HAP-1 (cell line): ENCODE measurements around the gene CES2.
"Not testable (repeated sequence)": the region's sequence is repeated elsewhere in the genome, so short reads cannot be mapped to it uniquely, and the experiment has no call there.

Source experiments
- DNase-seq, 2 experiments: peaks; one replicate each; pipeline ENCODE4 v3.0.0-alpha.2; 2016 to 2020; ENCODE audit warnings: low spot score in 2 of 2
- H3K27me3 ChIP-seq: fragments of 250-450 bp; sonication (Bioruptor Pico); 2 replicates; pipeline ENCODE4 v1.5.1; 2020; ENCODE audit warnings: low read depth, mild to moderate bottlenecking, moderate library complexity
- H3K36me3 ChIP-seq: fragments of 250-450 bp; sonication (Bioruptor Pico); replicated peaks from 2 replicates; pipeline ENCODE4 v1.5.1; 2020; ENCODE audit warnings: mild to moderate bottlenecking
- H3K4me1 ChIP-seq: fragments of 250-450 bp; sonication (Bioruptor Pico); 2 replicates; pipeline ENCODE4 v1.5.1; 2020; ENCODE audit warnings: mild to moderate bottlenecking
- H3K4me3 ChIP-seq: fragments of 250-450 bp; sonication (Bioruptor Pico); 2 replicates; pipeline ENCODE4 v1.5.1; 2020; ENCODE audit warnings: mild to moderate bottlenecking, moderate library complexity
- H3K9me3 ChIP-seq: fragments of 250-450 bp; sonication (Bioruptor Pico); 2 replicates; pipeline ENCODE4 v1.5.1; 2020; ENCODE audit warnings: mild to moderate bottlenecking, moderate library complexity
- in situ Hi-C: fragments of 300-500 bp; cut with MboI; formaldehyde crosslinking; loops from 3 replicates; pipeline ENCODE4 v1.14.3; 2020; ENCODE audit warnings: low sequenced_read_pairs, inconsistent platforms, mixed read lengths

CES2 gene

GRCh38 chr16:66943426-66944053 lies 8.2 kb downstream of the CES2 start:
- Histone ChIP-seq H3K4me3 (no peak overlapping the region), H3K9me3 (no peaks in the 10 kb centered on the region), H3K4me1 (no peaks in the 10 kb centered on the region), H3K27me3 (no peaks in the 10 kb centered on the region), H3K36me3 (peaks cover 46% of the 10 kb centered on the region)
- in situ Hi-C loops, result no loop called here
- no peak for DNase-seq

GRCh38 chr16:66944054-66944441 lies 8.7 kb downstream of the CES2 start:
- no peak overlapping the region for H3K4me3 ChIP-seq
- no peak for DNase-seq
- H3K27me3 ChIP-seq, result no peaks in the 10 kb centered on the region
- H3K9me3 ChIP-seq, result no peaks in the 10 kb centered on the region
- in situ Hi-C loops, result no loop called here
- no peaks in the 10 kb centered on the region for H3K4me1 ChIP-seq
- peaks cover 41% of the 10 kb centered on the region for H3K36me3 ChIP-seq

DNA sequence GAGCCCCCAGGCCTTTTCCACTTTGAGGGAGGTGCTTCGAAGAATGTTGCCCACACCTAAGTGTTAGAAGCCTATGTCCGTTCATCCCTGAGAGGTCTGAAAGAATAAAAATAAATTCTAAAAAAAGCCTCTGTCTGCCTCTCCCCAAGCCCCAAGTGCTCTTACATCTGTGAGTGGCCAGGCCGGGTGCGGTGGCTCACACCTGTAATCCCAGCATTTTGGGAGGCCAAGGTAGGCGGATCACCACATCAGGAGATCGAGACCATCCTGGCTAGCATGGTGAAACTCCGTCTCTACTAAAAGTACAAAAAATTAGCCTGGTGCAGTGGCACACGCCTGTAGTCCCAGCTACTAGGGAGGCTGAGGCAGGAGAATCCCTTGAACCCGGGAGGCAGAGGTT lies 9.7 kb downstream of the CES2 start:
- DNase-seq, in situ Hi-C loops: not testable (repeated sequence)

GRCh38 chr16:66945939-66946338 lies 10.6 kb downstream of the CES2 start:
- Histone ChIP-seq H3K9me3 (no peaks in the 10 kb centered on the region), H3K36me3 (peaks cover 24% of the 10 kb centered on the region), H3K4me1 (no peaks in the 10 kb centered on the region), H3K27me3 (no peaks in the 10 kb centered on the region), H3K4me3 (no peak overlapping the region)
- no peak for DNase-seq
- in situ Hi-C loops, result no loop called here

More for the DNA sequence above, 9.7 kb downstream of the CES2 start:
- H3K36me3 ChIP-seq, result peaks cover 32% of the 10 kb centered on the region
- H3K4me1 ChIP-seq, H3K4me3 ChIP-seq, H3K27me3 ChIP-seq, H3K9me3 ChIP-seq: not testable (repeated sequence)

DNA sequence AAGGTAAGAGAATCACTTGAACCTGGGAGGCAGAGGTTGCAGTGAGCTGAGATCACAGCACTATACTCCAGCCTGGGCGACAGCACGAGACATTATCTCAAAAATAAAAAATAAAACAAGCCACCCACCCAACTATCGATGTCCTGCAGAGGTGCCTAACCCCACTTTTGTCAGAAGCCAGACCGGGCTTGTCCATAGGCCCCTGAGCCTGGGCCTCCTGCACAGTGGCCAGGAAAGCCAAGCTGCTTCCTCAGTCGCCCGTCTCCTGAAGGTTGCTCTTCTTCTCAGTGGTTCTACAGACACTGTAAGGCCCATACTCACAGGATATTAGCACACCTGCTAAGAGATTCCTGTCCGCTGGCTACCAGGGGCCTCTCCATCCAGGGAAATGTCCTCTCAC lies 11.2 kb downstream of the CES2 start:
- Histone ChIP-seq H3K9me3 (no peaks in the 10 kb centered on the region), H3K36me3 (peaks cover 18% of the 10 kb centered on the region), H3K4me1 (no peaks in the 10 kb centered on the region), H3K27me3 (no peaks in the 10 kb centered on the region), H3K4me3 (no peak overlapping the region)
- DNase-seq, result no peak
- in situ Hi-C loops, result no loop called here

- H3K4me3 ChIP-seq, result no peak overlapping the region
- in situ Hi-C loops, result no loop called here
Measured at GRCh38 chr16:66946974-66947301, 11.6 kb downstream of the CES2 start.

DNA sequence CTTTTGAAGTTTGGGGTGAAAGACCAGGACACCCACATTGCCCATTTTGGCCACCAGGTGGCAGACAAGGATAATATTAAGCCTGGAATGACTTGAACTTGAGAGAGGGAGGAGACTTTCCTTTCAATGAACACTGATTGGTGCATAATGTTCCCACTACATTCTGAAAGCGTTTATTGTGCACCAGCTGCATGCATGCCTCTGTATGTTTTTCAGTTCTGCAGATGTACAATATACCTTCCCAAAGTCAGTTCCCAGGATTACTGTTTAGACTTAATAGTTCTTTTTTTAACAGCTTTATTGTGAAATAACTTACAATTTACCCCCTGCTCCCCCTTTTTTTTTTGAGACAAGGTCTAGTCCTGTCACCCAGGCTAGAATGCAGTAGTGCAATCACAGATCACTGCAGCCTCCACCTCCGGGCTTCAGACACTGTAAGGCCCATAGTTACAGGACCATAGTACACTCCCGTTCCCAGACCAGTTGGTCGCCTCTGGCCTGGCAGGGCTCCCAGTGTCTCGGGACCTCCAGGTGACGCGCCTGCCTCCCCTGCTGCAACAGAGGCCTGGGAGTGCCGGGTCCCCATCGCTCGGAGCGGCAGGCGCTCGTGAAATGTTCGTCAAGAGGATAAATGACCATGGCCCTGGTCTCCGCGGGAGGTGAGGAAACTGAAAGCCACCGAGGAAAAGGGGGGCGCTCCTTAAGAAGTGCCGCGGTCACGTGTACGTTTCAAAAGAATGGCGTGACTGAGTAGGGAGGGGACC lies 12.2 kb downstream of the CES2 start:
- H3K36me3 ChIP-seq, result peaks cover 9% of the 10 kb centered on the region
- DNase-seq, result peak; percentile 75 to 89
- H3K9me3 ChIP-seq, result no peaks in the 10 kb centered on the region
- H3K4me1 ChIP-seq, result no peaks in the 10 kb centered on the region
- H3K4me3 ChIP-seq, result no peak overlapping the region
- no peaks in the 10 kb centered on the region for H3K27me3 ChIP-seq
- in situ Hi-C loops, result no loop called here

More at GRCh38 chr16:66946974-66947301, 11.6 kb downstream of the CES2 start:
- Histone ChIP-seq H3K27me3 (no peaks in the 10 kb centered on the region), H3K36me3 (peaks cover 14% of the 10 kb centered on the region), H3K9me3 (no peaks in the 10 kb centered on the region), H3K4me1 (no peaks in the 10 kb centered on the region)
- no peak for DNase-seq

DNA sequence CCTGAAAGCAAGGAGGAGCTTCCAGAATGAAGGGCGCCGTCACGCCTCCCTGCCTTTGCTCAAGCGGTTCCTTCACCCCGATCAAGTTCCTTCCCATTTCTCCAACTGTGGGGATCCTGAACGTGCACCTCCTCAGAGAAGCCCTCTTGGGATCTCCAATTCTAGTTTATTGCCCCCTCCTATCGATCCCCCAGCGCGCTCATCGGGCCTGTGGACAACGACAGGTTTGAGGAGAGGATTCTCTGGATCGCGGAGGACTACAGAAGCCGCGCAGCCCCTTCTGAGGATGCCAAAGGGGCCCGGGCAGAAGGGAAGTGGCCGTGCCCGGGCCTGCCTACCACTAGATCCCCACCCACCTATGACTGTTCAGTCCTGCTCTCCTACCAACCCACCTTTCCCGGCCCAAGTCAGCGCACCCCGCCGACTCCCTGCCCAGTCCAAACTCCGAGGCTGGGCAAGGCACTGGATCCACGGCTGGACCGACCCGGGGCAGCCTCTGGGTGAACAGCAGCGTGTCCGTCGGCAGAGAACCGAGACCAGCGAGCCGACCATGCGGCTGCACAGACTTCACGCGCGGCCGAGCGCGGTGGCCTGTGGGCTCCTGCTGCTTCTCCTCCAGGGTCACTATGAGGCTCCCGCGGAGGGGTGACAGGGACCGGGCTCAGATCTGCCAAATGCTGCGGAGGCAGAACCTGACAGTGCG lies 13.0 kb downstream of the CES2 start:
- DNase-seq, result no peak
- Histone ChIP-seq H3K4me3 (no peak overlapping the region), H3K27me3 (no peaks in the 10 kb centered on the region)

DNA sequence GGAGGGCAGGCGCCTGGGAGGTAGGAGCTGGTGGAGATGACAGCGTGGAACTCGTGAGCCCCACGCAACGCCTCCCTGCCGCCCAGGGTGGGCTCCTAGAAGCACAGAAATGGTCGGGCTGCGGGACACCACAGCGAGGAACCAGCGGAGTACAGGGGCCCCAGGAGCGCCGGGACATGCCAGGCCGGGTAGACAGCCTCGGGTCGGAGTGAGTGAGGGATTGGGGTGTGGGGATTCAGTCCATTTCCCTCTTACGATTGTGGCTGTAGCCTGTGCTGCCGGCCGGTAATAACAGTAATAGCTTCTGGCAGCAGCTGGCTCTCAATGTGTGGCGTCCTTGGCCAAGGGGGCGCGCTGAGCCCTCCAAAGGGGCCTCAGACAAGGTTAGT lies 13.5 kb downstream of the CES2 start:
- Histone ChIP-seq H3K4me1 (peaks cover 9% of the 10 kb centered on the region), H3K4me3 (no peak overlapping the region), H3K36me3 (no peaks in the 10 kb centered on the region; the same call in 1 of the 2 replicates), H3K9me3 (no peaks in the 10 kb centered on the region), H3K27me3 (no peaks in the 10 kb centered on the region)
- DNase-seq, result no peak
- in situ Hi-C loops, result no loop called here

More for the DNA sequence above, 13.0 kb downstream of the CES2 start:
- Histone ChIP-seq H3K4me1 (peaks cover 4% of the 10 kb centered on the region), H3K9me3 (no peaks in the 10 kb centered on the region), H3K36me3 (peaks cover 2% of the 10 kb centered on the region)
- in situ Hi-C loops, result no loop called here

DNA sequence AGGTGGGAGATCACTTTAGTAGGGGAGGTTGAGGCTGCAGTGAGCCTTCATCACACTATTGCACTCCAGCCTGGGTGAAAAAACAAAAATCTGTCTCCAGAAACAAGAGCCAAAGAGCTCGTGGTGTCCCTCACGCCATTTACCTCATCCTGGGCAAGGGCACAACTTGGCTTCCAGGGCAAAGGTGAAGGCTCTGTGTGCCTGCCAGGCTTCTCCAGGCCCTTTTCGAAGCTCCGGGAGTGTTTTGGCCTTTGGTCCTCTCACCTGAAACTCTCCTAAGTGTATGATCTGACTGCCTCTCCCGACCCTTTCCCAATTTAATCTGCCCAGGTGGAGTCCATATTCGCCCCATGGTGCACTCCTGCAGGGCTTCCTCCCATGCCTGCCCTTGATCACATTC lies 14.2 kb downstream of the CES2 start:
- Histone ChIP-seq H3K36me3 (no peaks in the 10 kb centered on the region), H3K27me3 (no peaks in the 10 kb centered on the region), H3K9me3 (no peaks in the 10 kb centered on the region), H3K4me1 (peaks cover 10% of the 10 kb centered on the region), H3K4me3 (no peak overlapping the region)
- in situ Hi-C loops, result no loop called here
- no peak for DNase-seq

DNA sequence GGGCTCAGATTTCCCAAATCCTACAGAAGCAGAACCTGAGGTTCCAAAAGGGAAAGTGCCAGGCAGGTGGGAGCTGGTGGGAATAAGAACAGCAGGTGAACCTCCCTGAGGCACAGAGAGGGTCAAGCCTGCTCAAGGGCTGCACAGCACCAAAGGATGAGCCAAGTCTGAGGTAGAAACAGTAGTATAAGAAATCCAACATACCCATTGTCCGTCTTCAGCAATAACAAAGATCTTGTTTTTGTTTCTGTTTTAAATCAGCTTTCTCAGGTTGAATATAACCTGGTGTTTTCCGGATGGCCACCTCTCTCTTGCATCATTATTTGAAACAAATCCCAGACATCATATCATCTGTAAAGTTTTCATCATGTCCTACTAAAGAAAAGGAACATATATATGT lies 15.1 kb downstream of the CES2 start:
- Histone ChIP-seq H3K36me3 (no peaks in the 10 kb centered on the region), H3K4me3 (no peak overlapping the region), H3K27me3 (no peaks in the 10 kb centered on the region), H3K9me3 (no peaks in the 10 kb centered on the region), H3K4me1 (peaks cover 10% of the 10 kb centered on the region)
- DNase-seq, result no peak
- in situ Hi-C loops, result no loop called here

GRCh38 chr16:66950971-66951790 lies 15.9 kb downstream of the CES2 start:
- no peaks in the 10 kb centered on the region for H3K9me3 ChIP-seq
- no peaks in the 10 kb centered on the region for H3K36me3 ChIP-seq
- DNase-seq, result no peak
- H3K4me3 ChIP-seq, result no peak overlapping the region
- in situ Hi-C loops, result no loop called here
- H3K4me1 ChIP-seq, result peaks cover 10% of the 10 kb centered on the region
- no peaks in the 10 kb centered on the region for H3K27me3 ChIP-seq

- Histone ChIP-seq H3K9me3 (no peaks in the 10 kb centered on the region), H3K4me1 (peaks cover 10% of the 10 kb centered on the region), H3K4me3 (no peak overlapping the region), H3K27me3 (no peaks in the 10 kb centered on the region), H3K36me3 (no peaks in the 10 kb centered on the region)
- in situ Hi-C loops, result no loop called here
- DNase-seq, result peak; percentile 61 to 75
Measured at GRCh38 chr16:66952430-66953110, 17.3 kb downstream of the CES2 start.
